GM21737 (cell line): Measurements from ENCODE around the gene SPSB1.

Experiments
- ATAC-seq: cut with Tn5 transposase; IDR thresholded peaks from one replicate; pipeline ENCODE4 v1.9.1; 2021; ENCODE audit warnings: mild to moderate bottlenecking, moderate library complexity; ENCODE audit not compliant: unreplicated experiment

The SPSB1 gene

GRCh38 chr1:9340864-9341263 is 48.2 kb downstream of the SPSB1 start:
- no peak for ATAC-seq

GRCh38 chr1:9341301-9341845 is 48.7 kb downstream of the SPSB1 start:
- ATAC-seq, result no peak

- ATAC-seq, result no peak
Measured at GRCh38 chr1:9343269-9343668, 50.6 kb downstream of the SPSB1 start.

GRCh38 chr1:9344426-9345200 is 51.9 kb downstream of the SPSB1 start:
- ATAC-seq, result no peak

- no peak for ATAC-seq
Measured at GRCh38 chr1:9345471-9345870, 52.8 kb downstream of the SPSB1 start.

DNA sequence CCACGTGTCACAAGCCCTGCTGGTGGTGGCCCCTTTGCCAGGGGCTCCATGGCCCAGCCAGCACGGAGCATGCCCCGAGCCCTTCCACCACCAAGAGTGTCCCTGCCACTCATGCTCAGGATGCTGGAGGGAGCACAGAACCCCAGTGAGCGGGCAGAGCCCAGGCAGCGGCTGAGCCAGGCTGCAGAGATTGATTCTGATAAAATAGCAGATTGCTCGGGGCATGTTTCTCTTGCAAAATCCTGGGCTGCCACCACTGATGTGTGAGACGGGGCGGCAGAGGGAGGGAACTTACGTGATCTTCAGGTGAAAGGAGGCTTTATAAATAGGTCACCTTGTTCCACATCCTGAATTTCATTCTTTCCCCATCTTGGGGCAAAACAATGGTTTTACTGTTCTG is 53.2 kb downstream of the SPSB1 start:
- ATAC-seq, result no peak

GRCh38 chr1:9346566-9346965 is 53.9 kb downstream of the SPSB1 start:
- ATAC-seq, result no peak

- no peak for ATAC-seq
Measured at GRCh38 chr1:9347095-9347850, 54.6 kb downstream of the SPSB1 start.

DNA sequence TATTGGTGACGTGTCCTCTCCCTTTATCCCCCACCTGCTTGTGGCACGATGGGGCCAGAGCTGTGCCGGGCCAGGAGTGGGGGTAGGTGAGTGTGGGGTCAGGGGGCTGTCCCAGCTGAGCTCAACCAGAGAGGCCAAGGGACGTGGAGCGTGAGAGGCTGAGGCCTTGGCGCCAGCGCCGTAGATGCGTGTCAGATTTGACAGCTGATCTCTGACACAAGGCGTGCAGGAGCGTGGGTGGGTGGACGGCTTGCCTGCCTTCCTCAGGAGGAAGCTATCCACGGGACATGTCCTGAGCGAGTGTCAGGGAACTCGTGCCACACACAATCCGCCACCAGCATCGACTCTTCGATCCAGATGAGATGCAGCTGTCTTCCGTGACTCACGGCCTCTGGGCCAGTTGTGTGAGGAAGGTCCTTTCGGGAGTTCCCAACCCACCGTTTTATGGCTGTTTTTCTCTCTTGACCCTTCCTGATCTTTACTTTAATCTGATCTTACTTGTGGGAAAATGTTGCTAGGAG is 56.7 kb downstream of the SPSB1 start:
- ATAC-seq, result no peak

- no peak for ATAC-seq
Measured at GRCh38 chr1:9350013-9350908, 57.6 kb downstream of the SPSB1 start.

GRCh38 chr1:9350960-9351359 is 58.3 kb downstream of the SPSB1 start:
- ATAC-seq, result no peak

GRCh38 chr1:9351654-9352271 is 59.1 kb downstream of the SPSB1 start:
- ATAC-seq, result no peak

- ATAC-seq, result no peak
Measured at GRCh38 chr1:9352377-9353134, 59.9 kb downstream of the SPSB1 start.

GRCh38 chr1:9355503-9355902 is 62.8 kb downstream of the SPSB1 start:
- no peak for ATAC-seq

DNA sequence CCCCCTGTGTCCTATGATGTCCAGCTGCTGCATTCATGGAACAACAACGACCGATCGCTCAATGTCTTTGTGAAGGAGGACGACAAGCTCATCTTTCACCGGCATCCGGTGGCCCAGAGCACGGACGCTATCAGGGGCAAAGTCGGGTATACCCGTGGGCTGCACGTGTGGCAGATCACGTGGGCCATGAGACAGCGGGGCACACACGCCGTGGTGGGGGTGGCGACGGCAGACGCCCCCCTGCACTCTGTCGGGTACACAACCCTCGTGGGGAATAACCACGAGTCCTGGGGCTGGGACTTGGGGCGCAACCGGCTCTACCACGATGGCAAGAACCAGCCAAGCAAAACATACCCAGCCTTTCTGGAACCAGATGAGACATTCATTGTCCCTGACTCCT is 63.3 kb downstream of the SPSB1 start:
- no peak for ATAC-seq

GRCh38 chr1:9356829-9357466 is 64.3 kb downstream of the SPSB1 start:
- ATAC-seq, result no peak

DNA sequence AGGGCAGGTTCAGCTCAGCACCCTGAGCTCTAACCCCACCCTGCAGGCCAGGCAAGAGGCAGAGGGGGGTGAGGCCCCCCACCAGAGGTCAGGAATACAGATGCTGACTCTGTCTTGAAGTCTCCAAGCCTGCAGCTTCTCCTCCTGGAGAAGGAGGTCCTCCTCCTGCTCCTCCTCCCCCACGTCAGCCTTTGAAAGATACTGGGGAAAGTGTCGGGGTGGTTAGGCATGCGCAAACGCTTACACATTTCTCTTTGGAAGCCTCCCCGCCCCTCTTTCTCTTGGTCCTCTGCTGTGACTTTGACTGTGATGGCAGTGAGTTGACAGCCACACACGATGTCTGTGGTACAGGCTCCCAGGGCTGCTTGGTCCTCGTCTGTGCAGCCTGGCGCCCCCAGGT is 65.3 kb downstream of the SPSB1 start:
- ATAC-seq, result no peak

GRCh38 chr1:9360371-9361064 is 67.8 kb downstream of the SPSB1 start:
- no peak for ATAC-seq
